ENCODE results near the gene POLE4.

The POLE4 gene

DNA sequence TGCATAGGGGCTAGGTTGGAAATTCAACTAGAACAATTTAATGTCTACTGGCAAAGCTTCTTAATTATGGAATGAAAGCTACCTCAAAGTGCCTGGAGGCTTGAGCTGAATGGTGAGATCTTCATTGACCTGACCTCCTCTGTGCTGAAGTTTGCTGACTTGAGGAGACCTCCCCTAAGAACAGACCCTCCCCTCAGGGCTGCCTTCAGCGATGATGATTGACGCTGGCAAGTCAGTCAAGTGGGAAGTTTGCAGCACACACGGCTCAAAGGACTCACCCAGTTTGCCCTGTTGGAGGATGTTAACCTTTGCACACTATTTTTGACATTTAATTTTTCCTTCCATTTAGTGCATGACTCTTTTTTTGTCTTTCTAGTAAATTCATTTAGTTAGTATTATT, 17.2 kb upstream of the POLE4 start:
- no peak for DNase-seq

DNA sequence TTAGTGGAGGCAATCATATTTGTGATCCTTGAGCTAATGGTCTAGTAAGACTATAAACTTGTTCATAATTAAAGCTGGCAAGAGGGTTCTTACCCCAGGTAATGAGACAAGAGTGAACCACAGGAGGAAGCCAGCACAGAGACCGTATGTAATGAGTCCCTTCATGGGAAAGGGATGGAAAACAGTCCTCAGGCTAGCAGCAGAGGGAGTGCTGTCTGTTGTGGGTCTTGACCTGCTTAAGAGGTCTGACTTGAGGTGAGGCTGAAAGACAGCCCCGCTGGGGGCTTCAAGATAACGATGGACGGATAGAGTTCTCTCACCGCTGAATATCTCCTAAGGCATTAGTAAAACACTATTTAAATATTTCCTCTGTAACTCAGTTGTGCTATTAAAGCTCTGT, 16.2 kb upstream of the POLE4 start:
- DNase-seq: no peak

GRCh38 chr2:74944987-74945787, 13.3 kb upstream of the POLE4 start:
- no peak for DNase-seq

DNA sequence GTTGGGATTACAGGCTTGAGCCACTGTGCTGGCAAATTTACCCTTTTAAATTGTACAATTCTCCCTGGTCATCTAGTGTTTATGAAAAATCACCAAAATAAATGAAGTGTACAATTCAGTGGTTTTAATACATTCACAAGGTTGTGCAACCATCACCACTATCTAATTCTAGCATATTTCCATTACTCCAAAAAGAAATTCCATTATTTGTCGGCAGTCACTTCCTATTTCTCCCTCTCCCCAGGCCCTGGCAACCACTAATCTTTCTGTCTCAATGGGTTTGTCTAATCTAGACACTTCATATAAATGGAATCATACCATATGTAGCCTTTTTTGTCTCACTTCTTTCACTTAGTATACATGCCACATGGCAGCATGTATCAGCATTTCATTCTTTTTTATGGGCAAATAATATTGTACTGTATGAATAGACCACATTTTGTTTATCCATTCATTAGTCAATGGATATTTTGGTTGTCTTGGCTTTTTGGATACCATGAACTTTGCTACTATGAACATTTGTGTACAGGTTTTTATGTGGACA, 12.6 kb upstream of the POLE4 start:
- DNase-seq: no peak

GRCh38 chr2:74947703-74948102, 10.7 kb upstream of the POLE4 start:
- no peak for DNase-seq

DNA sequence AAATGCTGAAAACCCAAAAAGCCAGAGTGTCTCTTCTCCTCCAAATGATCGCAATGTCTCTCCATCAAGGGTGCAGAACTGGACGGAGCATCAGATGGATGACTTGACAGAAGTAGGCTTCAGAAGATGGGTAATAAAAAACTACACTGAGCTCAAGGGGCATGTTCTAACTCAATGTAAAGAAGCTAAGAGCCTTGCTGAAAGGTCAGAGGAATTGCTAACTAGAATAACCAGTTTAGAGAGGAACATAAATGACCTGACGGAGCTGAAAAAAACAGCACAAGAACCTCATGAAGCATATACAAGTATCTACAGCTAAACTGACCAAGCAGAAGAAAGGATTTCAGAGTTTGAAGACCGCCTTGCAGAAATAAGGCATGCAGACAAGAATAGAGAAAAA, 9.7 kb upstream of the POLE4 start:
- no peak for DNase-seq

- DNase-seq: no peak
Measured at GRCh38 chr2:74951211-74951754, 7.2 kb upstream of the POLE4 start.

- DNase-seq: no peak
Measured at GRCh38 chr2:74952575-74952974, 5.9 kb upstream of the POLE4 start.

DNA sequence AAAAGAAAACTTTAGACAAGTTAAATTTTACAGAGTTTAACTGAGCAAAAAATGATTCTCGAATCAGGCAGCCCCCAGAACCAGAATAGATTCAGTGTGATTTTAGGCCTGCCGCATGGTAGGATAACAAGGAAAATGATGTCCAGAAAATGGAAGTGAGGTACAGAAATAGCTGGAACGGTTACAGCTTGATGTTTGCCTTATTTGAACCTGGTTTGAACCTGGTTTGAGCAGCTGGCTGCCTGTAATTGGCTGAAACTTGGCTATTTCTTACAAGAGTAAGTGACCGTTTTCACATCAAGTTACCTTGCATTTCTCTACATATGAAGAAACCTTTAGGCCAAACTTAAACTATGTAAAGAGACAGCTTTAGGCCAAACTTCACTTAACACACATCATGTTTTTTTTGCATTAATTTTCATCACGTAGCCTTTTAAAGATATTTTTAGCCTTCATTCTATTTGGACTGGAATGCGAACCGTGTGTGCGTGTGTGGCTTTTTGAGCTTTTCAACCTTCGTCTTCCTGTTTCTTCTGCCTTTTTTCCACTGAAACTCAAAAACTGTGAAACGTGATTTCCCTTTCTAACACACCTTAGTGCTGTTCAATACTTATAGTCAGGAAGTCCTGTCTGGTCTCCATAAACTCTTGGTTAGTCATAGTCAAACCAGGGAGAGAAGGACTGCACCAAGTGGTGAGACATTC, 4.5 kb upstream of the POLE4 start:
- no peak for DNase-seq

DNA sequence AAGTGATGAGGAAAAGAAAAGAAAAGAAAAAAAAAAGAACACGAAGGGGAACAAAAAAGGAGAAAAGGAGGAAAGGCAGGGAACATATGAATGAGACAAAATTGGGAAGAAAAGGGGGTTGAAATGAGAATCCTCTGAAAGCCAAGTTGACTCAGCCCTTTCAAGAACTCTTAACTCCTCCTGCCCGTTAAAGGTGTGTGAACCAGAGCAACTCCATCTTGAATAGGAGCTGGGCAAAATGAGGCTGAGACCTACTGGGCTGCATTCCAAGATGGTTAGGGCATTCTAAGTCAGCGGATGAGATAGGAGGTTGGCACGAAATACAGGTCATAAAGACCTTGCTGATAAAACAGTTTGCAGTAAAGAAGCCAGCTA, 4.0 kb upstream of the POLE4 start:
- DNase-seq: no peak

DNA sequence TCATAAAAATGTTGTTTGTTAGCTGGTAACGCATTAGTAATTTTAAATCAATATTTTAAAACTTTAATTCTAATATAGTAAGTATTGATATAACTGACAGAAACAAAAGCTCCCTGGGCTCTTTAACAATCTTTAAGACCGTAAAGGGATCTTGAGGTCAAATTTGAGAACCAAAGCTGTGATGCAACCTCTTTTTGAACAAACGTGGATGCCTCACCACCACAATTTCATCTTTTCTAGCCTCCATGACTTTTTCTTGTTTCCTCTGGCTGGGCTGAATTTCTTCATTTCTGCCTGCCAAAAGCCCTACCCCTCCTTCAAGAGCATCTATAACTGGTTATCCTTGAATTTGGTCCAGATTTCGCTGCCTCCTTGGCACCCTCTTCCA, 563 bp upstream of the POLE4 start:
- no peak for DNase-seq

DNA sequence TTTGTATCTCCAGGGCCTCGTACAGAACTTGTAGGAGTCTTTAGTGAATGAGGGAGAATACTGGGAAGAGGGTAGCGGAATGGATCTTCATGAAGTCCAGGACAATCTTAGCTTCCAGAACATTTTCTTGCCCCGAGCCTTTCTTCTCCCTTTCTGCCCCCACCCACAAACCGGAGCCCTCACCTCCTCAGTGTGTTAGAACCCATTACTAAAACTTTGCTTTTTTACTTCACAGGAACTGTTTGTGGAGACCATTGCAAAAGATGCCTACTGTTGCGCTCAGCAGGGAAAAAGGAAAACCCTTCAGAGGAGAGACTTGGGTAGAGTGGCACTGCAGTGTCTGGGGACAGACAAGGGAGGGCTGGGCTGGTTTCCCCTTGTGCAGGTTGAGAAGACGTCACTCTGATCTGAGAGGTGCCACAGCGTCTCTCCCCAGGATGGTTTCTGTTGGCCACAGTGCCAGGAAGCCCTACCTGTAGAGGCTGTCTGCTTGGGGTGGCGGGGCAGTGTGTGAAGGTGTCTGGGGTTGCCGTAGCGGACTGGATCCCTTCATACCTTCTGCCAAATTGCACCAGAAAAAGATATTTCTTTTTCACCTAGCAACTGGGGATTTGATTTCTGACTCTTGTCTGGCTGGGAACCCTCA, 786 bp downstream of the POLE4 start:
- peak; percentile 3 to 26 for DNase-seq

DNA sequence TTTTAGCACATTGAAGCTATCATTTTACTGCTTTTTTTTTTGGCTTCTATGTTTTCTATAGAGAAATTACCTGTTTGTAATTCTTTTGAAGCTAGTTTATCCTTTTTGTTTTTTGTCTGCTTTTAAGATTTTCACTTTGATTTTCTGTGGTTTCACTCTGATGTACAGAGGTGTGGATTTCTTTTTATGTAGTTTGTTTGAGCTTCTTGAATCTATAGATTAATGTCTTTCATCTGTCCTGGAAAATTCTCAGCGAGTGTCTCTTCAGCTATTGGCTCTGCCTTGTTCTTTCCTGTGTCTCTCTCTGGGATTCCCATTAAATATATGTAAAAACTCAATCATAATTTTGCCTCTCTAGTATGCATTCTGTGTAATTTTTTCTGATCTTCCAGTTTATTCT, 8.4 kb downstream of the POLE4 start:
- no peak for DNase-seq

GRCh38 chr2:74975016-74975415, 16.6 kb downstream of the POLE4 start:
- DNase-seq: no peak

GRCh38 chr2:74979844-74980243, 21.4 kb downstream of the POLE4 start:
- DNase-seq: no peak

DNA sequence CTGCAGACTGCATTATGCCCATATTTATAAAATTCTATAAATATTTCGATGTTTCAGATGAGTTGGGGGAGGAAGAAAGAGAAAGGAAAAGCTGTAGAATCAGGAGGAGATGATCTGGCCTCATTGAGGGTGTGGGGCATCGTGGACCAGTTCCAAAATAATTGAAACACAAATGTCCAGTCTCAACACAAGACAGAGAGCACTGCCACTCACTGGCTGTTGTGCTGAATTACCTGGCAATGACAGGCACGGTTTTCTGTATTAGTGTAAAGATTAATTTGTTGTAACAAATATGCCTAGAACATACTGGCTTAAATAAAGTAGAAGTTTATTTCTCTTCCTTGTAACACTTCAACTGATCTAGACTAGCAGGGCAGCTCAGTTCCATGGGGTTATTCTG, 24.1 kb downstream of the POLE4 start:
- no peak for DNase-seq

GRCh38 chr2:74983631-74984392, 25.4 kb downstream of the POLE4 start:
- DNase-seq: no peak

GRCh38 chr2:74984947-74985637, 26.6 kb downstream of the POLE4 start:
- no peak for DNase-seq

DNA sequence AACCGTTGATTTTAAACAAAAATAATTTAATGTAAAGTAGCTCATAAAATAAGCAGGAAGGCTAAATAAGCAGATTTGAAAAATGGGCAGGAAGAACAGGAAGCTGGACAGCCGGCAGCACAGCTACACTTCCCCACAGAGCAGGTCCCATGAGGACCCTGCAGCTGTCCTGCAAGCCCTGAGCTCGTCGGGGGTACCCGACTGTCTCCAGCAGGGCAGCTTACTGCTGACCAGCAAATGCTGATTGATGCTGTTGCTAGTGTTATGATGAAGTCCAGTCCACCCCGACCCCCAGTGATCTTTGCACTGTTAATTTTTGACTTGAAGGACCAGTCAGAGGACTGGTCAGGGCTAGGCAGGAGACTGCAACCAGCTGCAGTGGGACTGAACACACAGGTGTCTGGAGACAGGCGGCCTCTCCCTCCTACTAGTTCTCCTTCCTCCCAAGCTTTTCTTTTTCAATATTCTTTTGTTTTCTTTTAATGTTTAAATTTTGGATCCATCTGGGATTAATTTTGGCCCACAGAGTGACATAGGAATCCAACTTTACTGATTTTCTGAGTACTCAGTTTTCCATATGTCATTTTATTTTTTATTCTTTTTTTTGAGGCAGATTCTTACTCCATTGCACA, 27.7 kb downstream of the POLE4 start:
- no peak for DNase-seq

DNA sequence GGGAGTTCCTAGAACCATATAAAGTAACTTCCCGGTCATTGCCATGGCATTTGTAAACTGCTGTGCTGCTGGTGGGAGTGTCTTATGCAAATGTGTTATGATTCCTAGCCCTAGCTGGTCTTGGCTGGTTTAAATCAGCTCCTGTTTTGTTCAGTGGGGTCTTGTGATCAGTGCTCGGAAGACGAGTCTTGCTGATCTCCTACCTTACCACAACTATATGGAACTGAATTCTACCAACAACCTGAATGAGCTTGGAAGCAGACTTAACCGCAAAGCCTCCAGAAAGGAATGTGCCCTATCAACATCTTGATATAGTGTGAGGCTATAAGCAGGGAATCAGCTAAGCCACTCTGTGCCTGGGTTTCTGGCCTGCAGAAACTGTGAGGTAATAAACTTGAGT, 33.5 kb downstream of the POLE4 start:
- no peak for DNase-seq

- no peak for DNase-seq
Measured at GRCh38 chr2:74999468-74999867, 41.0 kb downstream of the POLE4 start.

DNA sequence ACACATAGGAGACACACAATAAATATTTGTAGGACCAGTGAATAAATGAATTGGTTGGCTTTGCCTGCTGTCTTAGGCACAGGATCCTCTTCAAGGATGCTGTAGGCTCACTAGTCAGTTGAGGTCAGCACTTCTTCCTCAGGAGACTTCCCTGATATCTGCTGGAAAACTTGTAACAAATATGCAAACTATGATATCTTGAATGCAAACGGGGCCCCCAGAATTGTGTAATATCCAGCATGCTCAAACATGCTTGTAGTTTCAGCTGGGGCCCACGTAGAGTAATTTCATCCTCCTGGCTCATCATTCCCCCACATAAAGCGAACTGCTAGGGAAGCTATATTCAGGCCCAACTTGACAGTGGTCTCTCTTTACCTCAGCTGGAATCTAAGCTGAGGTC, 43.6 kb downstream of the POLE4 start:
- no peak for DNase-seq
